ENCODE results near the gene ZNF500.

DNA sequence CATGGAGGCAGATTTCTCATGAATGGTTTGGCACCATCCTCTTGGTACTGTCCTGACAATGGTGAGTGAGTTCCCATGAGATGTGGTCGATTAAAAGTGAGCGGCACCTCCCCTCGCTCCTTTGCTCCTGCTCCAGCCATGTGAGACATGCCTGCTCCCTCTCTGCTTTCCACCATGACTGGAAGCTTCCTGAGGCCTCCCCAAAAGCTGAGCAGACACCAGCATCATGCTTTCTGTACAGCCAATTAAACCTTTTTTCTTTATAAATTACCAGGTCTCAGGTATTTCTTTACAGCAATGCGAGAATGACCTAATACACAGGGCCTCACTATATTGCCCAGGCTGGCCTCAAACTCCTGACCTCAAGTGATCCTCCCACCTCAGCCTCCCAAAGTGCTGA, 12.1 kb downstream of the ZNF500 start:
- TF ChIP-seq CTCF (conservative IDR thresholded peaks at IDR 0.05; ENCODE audit: low read depth, low read length) (no peak), RAD21 (IDR thresholded peaks at IDR 0.05; ENCODE audit: low read length) (no peak), BHLHE40 (IDR thresholded peaks at IDR 0.05; ENCODE audit: low read depth, low read length) (no peak), USF2 (IDR thresholded peaks at IDR 0.05; ENCODE audit: low read depth, low read length) (no peak), POLR2A (IDR thresholded peaks at IDR 0.05; ENCODE audit: low read depth, low read length) (no peak), SMC3 (IDR thresholded peaks at IDR 0.05; ENCODE audit: low read depth, low read length) (no peak), RCOR1 (IDR thresholded peaks at IDR 0.05; ENCODE audit: insufficient replicate concordance, low read length) (no peak)
